HCT116 (cell line): ENCODE measurements around the gene ATG16L1. TPM values are rescaled to one million over a fixed set of nuclear protein-coding genes. Genes with fewer than 3 reads are reported as not detected.

ENCODE experiments used
- ATAC-seq: fragments of 200-7000 bp; cut with Tn5 transposase; 2 replicates; pipeline ENCODE4 v1.9.1; 2020; ENCODE audit warnings: mild to moderate bottlenecking, moderate library complexity
- BruUV-seq: library from RNA; stranded (reverse); fragments of 400-500 nt; replicated peaks from 2 replicates; lab custom pipeline; 2021; lab: Mats Ljungman, UMichigan
- CTCF ChIA-PET: fragments of 300-600 bp; sonication (Branson Sonifier 250); formaldehyde crosslinking; loops from one replicate; lab custom pipeline; 2021; ENCODE audit warnings: antibody characterized with exemption; lab: Charles Lee
- POLR2A ChIA-PET: fragments of 300-600, 350-600 bp; sonication (Branson Sonifier 250); formaldehyde crosslinking; loops from one replicate; lab custom pipeline; 2021; ENCODE audit warnings: antibody characterized with exemption; lab: Charles Lee
- RAD21 ChIA-PET, 2 experiments: fragments of 300-600 bp; sonication (Branson Sonifier 250); formaldehyde crosslinking; loops; one replicate each; lab custom pipeline; 2023; ENCODE audit warnings: low total read pairs in 2 of 2; ENCODE audit not compliant: uncharacterized antibody in 2 of 2, unreplicated experiment in 2 of 2, low non-redundant PET in 1 of 2; lab: Charles Lee
- DNase-seq: peaks from one replicate; pipeline ENCODE4 v3.0.0-alpha.2; 2010; ENCODE audit warnings: low read depth, low spot score
- H2AFZ ChIP-seq: fragments of 200-600 bp; shearing (Covaris generic), sonication (generic); 2 replicates; pipeline ENCODE4 v1.6.1; 2017; ENCODE audit warnings: low read depth, mixed run types, mixed read lengths, antibody characterized with exemption, low read length; ENCODE audit not compliant: poor library complexity, severe bottlenecking
- H3K27ac ChIP-seq: 2 replicates; pipeline ENCODE4 v1.5.1; 2012; ENCODE audit warnings: low read depth, low read length
- H3K27me3 ChIP-seq: fragments of 200-600 bp; sonication (generic); 2 replicates; pipeline ENCODE4 v1.6.1; 2016; ENCODE audit warnings: mixed run types, low read length, mixed read lengths; ENCODE audit not compliant: insufficient read depth
- H3K36me3 ChIP-seq, 2 experiments: fragments of 200-500 bp in 1 of 2; fragments of 200-600 bp in 1 of 2; sonication (Bioruptor generic) in 1 of 2; sonication (generic) in 1 of 2; 2 replicates each; pipeline versions ENCODE4 v1.5.1 to v1.6.1; 2014 to 2016; ENCODE audit warnings: low read length in 2 of 2, inconsistent platforms in 1 of 2, mixed read lengths in 1 of 2, mixed run types in 1 of 2; ENCODE audit not compliant: insufficient read depth in 2 of 2, control insufficient read depth in 1 of 2
- H3K4me1 ChIP-seq, 2 experiments: fragments of 200-600 bp in 1 of 2; sonication (generic) in 1 of 2; 2 replicates each; pipeline versions ENCODE4 v1.5.1 to v1.6.1; 2012 to 2017; ENCODE audit warnings: low read length in 2 of 2, inconsistent platforms in 1 of 2, mild to moderate bottlenecking in 1 of 2, mixed read lengths in 1 of 2, mixed run types in 1 of 2, moderate library complexity in 1 of 2; ENCODE audit not compliant: insufficient read depth in 2 of 2, control insufficient read depth in 1 of 2
- H3K4me2 ChIP-seq: fragments of 200-600 bp; sonication (generic); 2 replicates; pipeline ENCODE4 v1.6.1; 2017; ENCODE audit warnings: mixed run types, low read length, mixed read lengths
- H3K4me3 ChIP-seq, 2 experiments: fragments of 200-600 bp in 1 of 2; sonication (generic) in 1 of 2; replicated peaks in 1 of 2; 2 replicates each; pipeline ENCODE4 v1.5.1; 2011 to 2016; ENCODE audit warnings: low read length in 2 of 2, control low read depth in 1 of 2, low read depth in 1 of 2, mild to moderate bottlenecking in 1 of 2, mixed read lengths in 1 of 2, mixed run types in 1 of 2
- H3K79me2 ChIP-seq: fragments of 200-600 bp; sonication (generic); 2 replicates; pipeline ENCODE4 v1.6.1; 2017; ENCODE audit warnings: mild to moderate bottlenecking, mixed run types, low read length, moderate library complexity, mixed read lengths; ENCODE audit not compliant: insufficient read depth
- H3K9ac ChIP-seq: fragments of 200-600 bp; sonication (generic); 2 replicates; pipeline ENCODE4 v1.6.1; 2016; ENCODE audit warnings: low read length, mixed read lengths
- H3K9me2 ChIP-seq: fragments of 200-600 bp; sonication (generic), shearing (Covaris generic); 2 replicates; pipeline ENCODE4 v1.6.1; 2017; ENCODE audit warnings: mixed run types, mild to moderate bottlenecking, moderate library complexity; ENCODE audit not compliant: insufficient read depth
- H3K9me3 ChIP-seq, 2 experiments: fragments of 200-500 bp in 1 of 2; fragments of 200-600 bp in 1 of 2; sonication (Bioruptor generic) in 1 of 2; sonication (generic) in 1 of 2; 2 replicates each; pipeline ENCODE4 v1.6.1; 2014 to 2017; ENCODE audit warnings: low read length in 2 of 2, mixed read lengths in 2 of 2, inconsistent platforms in 1 of 2, low read depth in 1 of 2, mild to moderate bottlenecking in 1 of 2, mixed run types in 1 of 2, moderate library complexity in 1 of 2; ENCODE audit not compliant: control insufficient read depth in 1 of 2, insufficient read depth in 1 of 2
- H4K20me1 ChIP-seq: fragments of 200-600 bp; sonication (generic), shearing (Covaris generic); 2 replicates; pipeline ENCODE4 v1.6.1; 2017; ENCODE audit warnings: mixed run types, mild to moderate bottlenecking, moderate library complexity; ENCODE audit not compliant: insufficient read depth
- CBX3 ChIP-seq: IDR thresholded peaks from 2 replicates; pipeline ENCODE4 v1.6.1; 2012; ENCODE audit warnings: low read depth
- EGR1 ChIP-seq: IDR thresholded peaks from 2 replicates; pipeline ENCODE4 v1.6.1; 2012; ENCODE audit warnings: low read depth
- EZH2 ChIP-seq: fragments of 200-600 bp; sonication (generic); IDR thresholded peaks from 2 replicates; pipeline ENCODE4 v1.6.1; 2017; ENCODE audit warnings: antibody characterized with exemption, mixed run types
- REST ChIP-seq: IDR thresholded peaks from 2 replicates; pipeline ENCODE4 v1.6.1; 2012; ENCODE audit warnings: low read depth
- SIN3A ChIP-seq: IDR thresholded peaks from 2 replicates; pipeline ENCODE4 v1.6.1; 2012; ENCODE audit warnings: low read depth
- TCF7L2 ChIP-seq: IDR thresholded peaks from 2 replicates; pipeline ENCODE4 v1.7.0; 2011; ENCODE audit warnings: borderline replicate concordance, inconsistent platforms; ENCODE audit not compliant: insufficient read depth, insufficient read length; ENCODE audit errors: extremely low read depth
- YY1 ChIP-seq: IDR thresholded peaks from 2 replicates; pipeline ENCODE4 v1.6.1; 2011; ENCODE audit warnings: low read length, low read depth, moderate library complexity, mild to moderate bottlenecking; ENCODE audit not compliant: insufficient replicate concordance; ENCODE audit errors: extremely low read depth
- intact Hi-C: fragments of 100-400 bp; cut with micrococcal nuclease; formaldehyde crosslinking; loops from 2 replicates; pipeline ENCODE4 v1.10.0; 2022
- total RNA-seq: library from RNA; stranded (reverse); gene quantifications from one replicate; pipeline ENCODE4 v1.2.1, GENCODE V29; 2021; ENCODE audit not compliant: unreplicated experiment
- TF ChIP-seq, protein P1 (sequence below): IDR thresholded peaks from 2 replicates; pipeline ENCODE4 v1.6.1; 2012
- TF ChIP-seq, protein P2 (sequence below), 3 experiments: fragments of 200-600 bp in 1 of 3; sonication (generic) in 1 of 3; IDR thresholded peaks in 2 of 3; conservative IDR thresholded peaks in 1 of 3; 2 replicates each; pipeline ENCODE4 v1.5.1; 2012 to 2017; ENCODE audit warnings: low read depth in 2 of 3, low read length in 2 of 3, antibody characterized with exemption in 1 of 3, borderline replicate concordance in 1 of 3, control low read depth in 1 of 3, mild to moderate bottlenecking in 1 of 3, mixed read lengths in 1 of 3, mixed run types in 1 of 3, moderate library complexity in 1 of 3; ENCODE audit not compliant: insufficient read depth in 1 of 3

The ATG16L1 gene
- total RNA-seq, 1 experiment from 2014 or later, result 43.4 TPM

GRCh38 chr2:233297076-233297475 lies 45.6 kb downstream of the ATG16L1 start:
- intact Hi-C loops, result no loop called here
- H3K4me1 ChIP-seq, result no peaks in the 10 kb centered on the region
- no peaks in the 10 kb centered on the region for H3K9me2 ChIP-seq
- H3K79me2 ChIP-seq, result no peaks in the 10 kb centered on the region
- ChIA-PET POLR2A (no interaction called here), CTCF (no interaction called here), RAD21 (no interaction called here)
- no peak overlapping the region for H3K4me3 ChIP-seq
- H3K27me3 ChIP-seq, result no peaks in the 10 kb centered on the region
- H3K4me2 ChIP-seq, result no peak overlapping the region
- H3K27ac ChIP-seq, result no peak overlapping the region
- no peaks in the 10 kb centered on the region for H4K20me1 ChIP-seq
- ATAC-seq, result no peak
- no peak overlapping the region for H3K9ac ChIP-seq
- H3K36me3 ChIP-seq, result peaks cover 21 to 35% of the 10 kb centered on the region in 2 experiments; a peak in 3 of 4 replicates
- DNase-seq, result no peak
- no peaks in the 10 kb centered on the region for H3K9me3 ChIP-seq
- no peak overlapping the region for H2AFZ ChIP-seq
- no TSS peak for BruUV-seq
- TF ChIP-seq, protein P1, sequence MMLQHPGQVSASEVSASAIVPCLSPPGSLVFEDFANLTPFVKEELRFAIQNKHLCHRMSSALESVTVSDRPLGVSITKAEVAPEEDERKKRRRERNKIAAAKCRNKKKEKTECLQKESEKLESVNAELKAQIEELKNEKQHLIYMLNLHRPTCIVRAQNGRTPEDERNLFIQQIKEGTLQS, result no peak
- TF ChIP-seq, protein P2, sequence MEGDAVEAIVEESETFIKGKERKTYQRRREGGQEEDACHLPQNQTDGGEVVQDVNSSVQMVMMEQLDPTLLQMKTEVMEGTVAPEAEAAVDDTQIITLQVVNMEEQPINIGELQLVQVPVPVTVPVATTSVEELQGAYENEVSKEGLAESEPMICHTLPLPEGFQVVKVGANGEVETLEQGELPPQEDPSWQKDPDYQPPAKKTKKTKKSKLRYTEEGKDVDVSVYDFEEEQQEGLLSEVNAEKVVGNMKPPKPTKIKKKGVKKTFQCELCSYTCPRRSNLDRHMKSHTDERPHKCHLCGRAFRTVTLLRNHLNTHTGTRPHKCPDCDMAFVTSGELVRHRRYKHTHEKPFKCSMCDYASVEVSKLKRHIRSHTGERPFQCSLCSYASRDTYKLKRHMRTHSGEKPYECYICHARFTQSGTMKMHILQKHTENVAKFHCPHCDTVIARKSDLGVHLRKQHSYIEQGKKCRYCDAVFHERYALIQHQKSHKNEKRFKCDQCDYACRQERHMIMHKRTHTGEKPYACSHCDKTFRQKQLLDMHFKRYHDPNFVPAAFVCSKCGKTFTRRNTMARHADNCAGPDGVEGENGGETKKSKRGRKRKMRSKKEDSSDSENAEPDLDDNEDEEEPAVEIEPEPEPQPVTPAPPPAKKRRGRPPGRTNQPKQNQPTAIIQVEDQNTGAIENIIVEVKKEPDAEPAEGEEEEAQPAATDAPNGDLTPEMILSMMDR (IDR thresholded peaks at IDR 0.05 in 2 of 3, conservative IDR thresholded peaks at IDR 0.05 in 1 of 3; ENCODE audit: borderline replicate concordance in 1 of 3, insufficient read depth in 1 of 3, low read depth in 2 of 3, low read length in 2 of 3), result no peak
- no peak for TF ChIP-seq YY1
- TF ChIP-seq EZH2, result no peak
- TF ChIP-seq EGR1, result no peak
- no peak for TF ChIP-seq CBX3
- no peak for TF ChIP-seq SIN3A
- TF ChIP-seq REST, result no peak
- TF ChIP-seq TCF7L2, result no peak
- TF ChIP-seq, all 23 proteins: peak for 0
